B cell (primary cell): ENCODE data around the gene SLC2A3. TPM values are rescaled to one million over a fixed set of nuclear protein-coding genes. Genes with fewer than 3 reads are reported as not detected.
"Not testable (repeated sequence)": the region's sequence is repeated elsewhere in the genome, so short reads cannot be mapped to it uniquely, and the experiment has no call there.

Experiments used
- ATAC-seq: fragments of 200-7000 bp; cut with Tn5 transposase; one replicate; pipeline ENCODE4 v1.10.0; 2021; ENCODE audit warnings: low read depth, mild to moderate bottlenecking, moderate number of reproducible peaks, moderate library complexity
- CTCF ChIA-PET: fragments of 350-600 bp; sonication (Branson Sonifier 250); formaldehyde crosslinking; loops from one replicate; lab custom pipeline; 2021; ENCODE audit warnings: antibody characterized with exemption, inconsistent platforms; lab: Charles Lee
- POLR2A ChIA-PET: fragments of 350-600 bp; sonication (Branson Sonifier 250); formaldehyde crosslinking; loops from one replicate; lab custom pipeline; 2021; ENCODE audit warnings: antibody characterized with exemption; lab: Charles Lee
- DNase-seq: peaks from one replicate; pipeline ENCODE4 v3.0.0; 2013
- H2AFZ ChIP-seq: 2 replicates; pipeline ENCODE4 v1.6.1; 2012; ENCODE audit warnings: mild to moderate bottlenecking, low read depth, low read length; ENCODE audit not compliant: insufficient read depth, poor library complexity, severe bottlenecking
- H3K27ac ChIP-seq, 2 donors: 1 replicate in 1 of 2; 2 replicates in 1 of 2; pipeline ENCODE4 v1.5.1; 2012 to 2013; ENCODE audit warnings: low read length in 2 of 2, mild to moderate bottlenecking in 2 of 2, moderate library complexity in 1 of 2
- H3K27me3 ChIP-seq, 4 experiments: fragments of 200-600 bp in 1 of 4; sonication (generic) in 1 of 4; replicated peaks in 1 of 4; 1 replicate in 2 of 4; 2 replicates in 2 of 4; pipeline versions ENCODE4 v1.6.1 to v1.7.0; 2013 to 2016; ENCODE audit warnings: low read length in 3 of 4, mild to moderate bottlenecking in 2 of 4, mixed read lengths in 1 of 4, moderate library complexity in 1 of 4; ENCODE audit not compliant: insufficient read depth in 4 of 4, control insufficient read depth in 3 of 4; ENCODE audit errors: control extremely low read depth in 1 of 4
- H3K36me3 ChIP-seq, 2 experiments: replicated peaks in 1 of 2; 1 replicate in 1 of 2; 2 replicates in 1 of 2; pipeline versions ENCODE4 v1.6.1 to v1.7.1; 2013; ENCODE audit warnings: low read length in 1 of 2; ENCODE audit not compliant: insufficient read depth in 2 of 2, control insufficient read depth in 1 of 2; ENCODE audit errors: control extremely low read depth in 1 of 2, extremely low read depth in 1 of 2
- H3K4me1 ChIP-seq, 2 donors: fragments of 200-600 bp in 1 of 2; sonication (generic) in 1 of 2; 1 replicate in 1 of 2; 2 replicates in 1 of 2; pipeline versions ENCODE4 v1.5.1 to v1.6.1; 2013 to 2017; ENCODE audit warnings: low read length in 2 of 2; ENCODE audit not compliant: control insufficient read depth in 2 of 2, insufficient read depth in 2 of 2
- H3K4me2 ChIP-seq: replicated peaks from 2 replicates; pipeline ENCODE3; 2012; ENCODE audit warnings: mild to moderate bottlenecking, low read depth, low read length; ENCODE audit not compliant: poor library complexity, severe bottlenecking
- H3K4me3 ChIP-seq, 5 experiments: fragments of 200-600 bp in 1 of 5; sonication (generic) in 1 of 5; 1 replicate in 3 of 5; 2 replicates in 2 of 5; pipeline versions ENCODE4 v1.5.1 to v1.7.0; 2011 to 2016; ENCODE audit warnings: low read length in 4 of 5, mild to moderate bottlenecking in 4 of 5, low read depth in 2 of 5, control low read depth in 1 of 5, moderate library complexity in 1 of 5; ENCODE audit not compliant: insufficient read depth in 1 of 5; ENCODE audit errors: control extremely low read depth in 1 of 5, extremely low read depth in 1 of 5
- H3K79me2 ChIP-seq: fragments of 200-600 bp; sonication (generic); one replicate; pipeline ENCODE4 v1.6.0; 2016; ENCODE audit warnings: low read length; ENCODE audit not compliant: control insufficient read depth, insufficient read depth
- H3K9ac ChIP-seq: fragments of 200-600 bp; sonication (generic); 2 replicates; pipeline ENCODE4 v1.6.1; 2017; ENCODE audit warnings: mild to moderate bottlenecking, low read length, moderate library complexity
- H3K9me3 ChIP-seq, 3 donors: one replicate each; pipeline versions ENCODE4 v1.6.1 to v1.7.1; 2013; ENCODE audit warnings: low read length in 2 of 3; ENCODE audit not compliant: control insufficient read depth in 2 of 3, insufficient read depth in 1 of 3; ENCODE audit errors: control extremely low read depth in 1 of 3
- H4K20me1 ChIP-seq: 2 replicates; pipeline ENCODE4 v1.6.0; 2012; ENCODE audit warnings: mild to moderate bottlenecking, low read length; ENCODE audit not compliant: insufficient read depth, control insufficient read depth, poor library complexity, severe bottlenecking
- H3K27ac Mint-ChIP-seq: one replicate; pipeline ENCODE4 v1.8.0; 2021; ENCODE audit warnings: mixed read lengths
- H3K27me3 Mint-ChIP-seq: one replicate; pipeline ENCODE4 v1.8.0; 2021; ENCODE audit warnings: mixed read lengths
- H3K4me1 Mint-ChIP-seq: one replicate; pipeline ENCODE4 v1.8.0; 2021; ENCODE audit warnings: mixed read lengths
- H3K4me3 Mint-ChIP-seq: one replicate; pipeline ENCODE4 v1.8.0; 2021; ENCODE audit warnings: mixed read lengths
- H3K9me3 Mint-ChIP-seq: one replicate; pipeline ENCODE4 v1.8.0; 2022; ENCODE audit warnings: mixed read lengths; ENCODE audit not compliant: insufficient read depth
- CTCF ChIP-seq: fragments of 200-600 bp; IDR thresholded peaks from one replicate; pipeline ENCODE4 v1.8.0; 2022; ENCODE audit warnings: antibody characterized with exemption, mild to moderate bottlenecking
- EZH2 ChIP-seq: IDR thresholded peaks from 2 replicates; pipeline ENCODE4 v1.6.1; 2012; ENCODE audit warnings: borderline replicate concordance, low read depth, mild to moderate bottlenecking, moderate library complexity, low read length; ENCODE audit not compliant: insufficient read depth, poor library complexity, severe bottlenecking
- WGBS: methylation state at CpG from one replicate; pipeline ENCODE4 v1.1.5; 2013; ENCODE audit warnings: missing lambda C conversion rate; ENCODE audit not compliant: insufficient coverage; 5-methylcytosine and 5-hydroxymethylcytosine counted together
- intact Hi-C: fragments of 100-400 bp; cut with micrococcal nuclease; formaldehyde crosslinking; loops from one replicate; pipeline ENCODE4 v1.10.0; 2022
- polyA plus RNA-seq: library from polyadenylated mRNA; depleted of rRNA; stranded (reverse); fragments of >200 nt; gene quantifications from 2 replicates; pipeline ENCODE4 v1.2.3, GENCODE V29; 2012
- total RNA-seq, 2 donors: library from RNA; stranded (reverse); fragments of 120-200 nt in 1 of 2; gene quantifications; 1 replicate in 1 of 2; 2 replicates in 1 of 2; pipeline versions ENCODE4 v1.2.3 to v1.2.4, GENCODE V29; 2013 to 2022

The SLC2A3 gene
- total and polyA plus RNA-seq, 2 donors (not counting 1 experiment from before 2014, with no cell fraction given) = 215 to 284 TPM

GRCh38 chr12:7916936-7917335 lies 19.1 kb downstream of the SLC2A3 start:
- peaks cover 0 to 3% (median 0%) of the 10 kb centered on the region in 3 donors for H3K9me3 ChIP-seq
- H3K36me3 ChIP-seq = peaks cover 1 to 51% of the 10 kb centered on the region in 2 experiments
- H3K4me3 ChIP-seq = no peak overlapping the region
- Mint-ChIP-seq H3K27ac (no peak overlapping the region), H3K9me3 (no peaks in the 10 kb centered on the region), H3K27me3 (no peaks in the 10 kb centered on the region), H3K4me1 (peaks cover 3% of the 10 kb centered on the region), H3K4me3 (no peak overlapping the region)
- no peak overlapping the region for H3K27ac ChIP-seq
- no peak overlapping the region for H3K4me2 ChIP-seq
- peak; percentile 28 for DNase-seq
- H3K9ac ChIP-seq = no peak overlapping the region
- POLR2A ChIA-PET = interaction anchor here (0.6 kb wide), 1 partner anchor 13 kb away, joined by 5 read pairs; no protein-coding TSS in a partner anchor
- H3K27me3 ChIP-seq = no peaks in the 10 kb centered on the region
- H3K79me2 ChIP-seq = no peaks in the 10 kb centered on the region
- H4K20me1 ChIP-seq = peaks cover 20% of the 10 kb centered on the region
- TF ChIP-seq CTCF (no peak), EZH2 (no peak)
- ATAC-seq = no peak
- peaks cover 0 to 2% of the 10 kb centered on the region in 2 donors for H3K4me1 ChIP-seq
- WGBS = 88% methylated on average over 1 of the region's 1 CpG
- CTCF ChIA-PET = no interaction called here
- intact Hi-C loops = no loop called here
- H2AFZ ChIP-seq = no peak overlapping the region

- POLR2A ChIA-PET = no interaction called here
- Histone ChIP-seq H3K27ac (no peak overlapping the region), H3K9me3 (peaks cover 0 to 3% (median 0%) of the 10 kb centered on the region in 3 donors), H4K20me1 (peaks cover 13% of the 10 kb centered on the region), H3K9ac (no peak overlapping the region), H3K4me3 (no peak overlapping the region), H3K4me1 (peaks cover 0 to 2% of the 10 kb centered on the region in 2 donors), H3K79me2 (no peaks in the 10 kb centered on the region), H3K27me3 (no peaks in the 10 kb centered on the region), H2AFZ (no peak overlapping the region), H3K36me3 (peaks cover 0 to 40% of the 10 kb centered on the region in 2 experiments), H3K4me2 (no peak overlapping the region)
- ATAC-seq (no peak), DNase-seq (peak; percentile 36)
- no peak overlapping the region for H3K27ac Mint-ChIP-seq
- no peaks in the 10 kb centered on the region for H3K9me3 Mint-ChIP-seq
- intact Hi-C loops = no loop called here
- H3K4me3 Mint-ChIP-seq = no peak overlapping the region
- CTCF ChIA-PET = interaction anchor here (1.0 kb wide), 1 partner anchor 13 kb away, joined by 3 read pairs; no protein-coding TSS in a partner anchor
- TF ChIP-seq EZH2 = no peak
- no peaks in the 10 kb centered on the region for H3K27me3 Mint-ChIP-seq
- H3K4me1 Mint-ChIP-seq = peaks cover 3% of the 10 kb centered on the region
- WGBS = 55% methylated on average over 24 of the region's 38 CpGs
Measured at GRCh38 chr12:7915661-7916403, 20.2 kb downstream of the SLC2A3 start.

- H3K9me3 Mint-ChIP-seq, intact Hi-C loops, H3K27me3 Mint-ChIP-seq, H2AFZ ChIP-seq, H3K4me3 ChIP-seq, H3K27ac ChIP-seq, H3K4me2 ChIP-seq, DNase-seq, H4K20me1 ChIP-seq, H3K79me2 ChIP-seq, H3K9me3 ChIP-seq, H3K4me3 Mint-ChIP-seq, ATAC-seq, H3K27me3 ChIP-seq, POLR2A ChIA-PET, H3K4me1 Mint-ChIP-seq, H3K9ac ChIP-seq, H3K36me3 ChIP-seq, H3K4me1 ChIP-seq, H3K27ac Mint-ChIP-seq: not testable (repeated sequence)
- WGBS = 92% methylated on average over 4 of the region's 7 CpGs
- CTCF ChIA-PET = interaction anchor here (0.6 to 1.3 kb wide), 3 partner anchors 11 to 52 kb away, joined by 3 to 5 read pairs (median 3); no protein-coding TSS in a partner anchor
Measured at GRCh38 chr12:7910106-7910505, 25.9 kb downstream of the SLC2A3 start.
